ENCODE results near the gene UGT1A9.

UGT1A9 gene

DNA sequence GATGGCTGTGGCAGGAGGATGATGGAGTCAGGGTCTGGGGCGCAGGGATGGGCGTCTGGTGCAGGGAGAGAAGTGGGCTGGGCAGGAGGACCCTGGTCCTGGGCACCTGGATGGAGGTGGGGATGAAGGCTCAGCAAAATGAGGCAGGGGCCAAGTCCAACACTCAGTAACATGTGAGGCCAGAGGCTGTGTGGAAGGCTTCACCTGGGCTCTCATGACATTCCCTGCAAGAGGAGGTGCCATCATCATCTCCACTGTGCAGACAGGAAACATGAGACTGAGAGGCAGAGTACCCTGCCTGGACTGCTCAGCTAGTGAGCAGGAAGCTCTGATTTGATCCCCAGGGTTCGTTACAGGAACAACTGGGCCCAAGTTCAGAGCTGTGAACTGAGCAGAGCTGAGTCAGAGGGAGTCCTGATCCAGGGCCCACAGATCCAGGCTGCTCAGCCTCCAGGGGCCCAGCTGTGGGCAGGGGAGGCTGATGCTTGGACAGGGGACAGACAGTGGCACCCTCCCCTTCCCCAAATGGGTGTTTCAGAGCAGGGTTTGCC is 145.7 kb downstream of the UGT1A9 start:
- DNase-seq (ENCODE audit: low spot score): no peak

DNA sequence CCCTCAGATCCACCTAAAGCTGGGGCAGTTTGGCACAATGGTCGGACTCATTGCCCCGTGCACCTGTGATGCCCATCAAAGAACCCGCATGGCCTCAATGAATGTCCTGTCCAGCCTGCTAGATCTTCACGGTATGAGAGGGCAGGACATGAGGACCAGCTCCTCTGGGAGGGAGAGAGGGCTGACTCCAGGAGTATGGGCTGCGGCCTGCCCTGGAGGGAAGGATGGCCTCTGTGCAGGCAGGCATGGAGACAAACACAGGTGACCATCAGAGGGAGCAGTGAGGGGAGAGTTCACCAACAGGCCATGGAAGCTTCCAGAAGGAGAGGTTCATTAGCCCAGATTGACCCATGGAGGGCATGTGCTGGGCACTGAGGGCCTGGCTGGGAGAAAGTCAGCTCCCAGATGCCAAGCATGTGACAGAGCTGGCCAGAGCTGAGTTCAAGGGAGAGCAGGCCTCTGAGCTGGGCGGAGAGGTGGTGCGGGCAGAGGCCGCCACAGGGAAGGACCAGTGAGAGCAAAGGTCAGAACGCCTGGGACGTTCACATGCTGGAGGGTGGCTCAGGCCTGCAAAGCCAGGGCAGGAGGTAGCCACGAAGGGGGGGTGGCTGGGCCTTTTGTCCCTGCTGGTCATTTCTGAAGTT is 146.4 kb downstream of the UGT1A9 start:
- no peak for DNase-seq (ENCODE audit: low spot score)

DNA sequence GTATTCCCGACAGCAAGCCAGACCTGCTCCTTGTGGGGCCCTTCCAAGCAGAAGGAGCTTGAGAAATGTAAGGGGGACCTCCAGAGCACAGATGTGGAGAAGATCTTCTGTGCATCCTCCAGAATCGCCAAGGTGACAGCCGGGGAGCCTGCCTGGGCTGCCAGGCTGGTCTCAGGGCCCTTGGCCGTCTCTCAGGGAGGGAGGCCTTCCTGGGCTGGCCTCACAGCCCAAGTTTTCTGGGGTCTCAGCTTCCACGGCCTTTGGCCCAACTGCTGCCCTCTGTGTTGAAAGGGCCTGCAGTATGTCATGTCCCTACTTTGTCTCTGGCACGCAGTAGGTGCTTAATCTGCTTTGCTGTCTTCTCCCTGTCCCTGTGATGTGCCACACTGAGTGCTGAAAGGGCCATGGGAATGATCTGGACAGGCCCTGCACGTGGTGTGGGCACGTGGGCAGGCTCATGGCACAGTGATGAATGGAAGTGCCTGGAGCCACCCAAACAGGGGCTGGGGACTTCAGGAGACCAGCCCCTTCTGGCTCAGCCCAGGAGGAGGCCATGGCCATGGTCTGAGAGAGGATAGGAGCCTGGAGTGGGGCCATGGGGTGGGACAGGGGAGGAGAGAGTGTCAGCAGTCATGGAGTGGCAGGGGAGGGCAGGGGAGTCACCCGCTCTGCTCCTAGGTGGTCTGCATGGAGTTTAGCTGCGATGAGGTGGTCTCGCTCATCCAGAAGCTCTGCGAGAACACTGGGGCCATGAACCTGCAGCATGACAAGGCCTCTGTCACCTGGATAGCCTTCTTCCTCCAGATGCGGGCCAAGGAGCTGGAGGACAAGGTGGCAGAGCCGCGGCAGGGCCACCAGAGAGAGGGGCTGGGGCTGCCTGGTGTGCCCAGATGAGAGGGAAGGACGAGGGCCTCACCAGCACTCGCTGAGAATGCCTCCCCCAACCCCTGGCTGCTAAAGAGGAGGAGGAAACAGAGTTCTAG is 147.2 kb downstream of the UGT1A9 start:
- no peak for DNase-seq (ENCODE audit: low spot score)

DNA sequence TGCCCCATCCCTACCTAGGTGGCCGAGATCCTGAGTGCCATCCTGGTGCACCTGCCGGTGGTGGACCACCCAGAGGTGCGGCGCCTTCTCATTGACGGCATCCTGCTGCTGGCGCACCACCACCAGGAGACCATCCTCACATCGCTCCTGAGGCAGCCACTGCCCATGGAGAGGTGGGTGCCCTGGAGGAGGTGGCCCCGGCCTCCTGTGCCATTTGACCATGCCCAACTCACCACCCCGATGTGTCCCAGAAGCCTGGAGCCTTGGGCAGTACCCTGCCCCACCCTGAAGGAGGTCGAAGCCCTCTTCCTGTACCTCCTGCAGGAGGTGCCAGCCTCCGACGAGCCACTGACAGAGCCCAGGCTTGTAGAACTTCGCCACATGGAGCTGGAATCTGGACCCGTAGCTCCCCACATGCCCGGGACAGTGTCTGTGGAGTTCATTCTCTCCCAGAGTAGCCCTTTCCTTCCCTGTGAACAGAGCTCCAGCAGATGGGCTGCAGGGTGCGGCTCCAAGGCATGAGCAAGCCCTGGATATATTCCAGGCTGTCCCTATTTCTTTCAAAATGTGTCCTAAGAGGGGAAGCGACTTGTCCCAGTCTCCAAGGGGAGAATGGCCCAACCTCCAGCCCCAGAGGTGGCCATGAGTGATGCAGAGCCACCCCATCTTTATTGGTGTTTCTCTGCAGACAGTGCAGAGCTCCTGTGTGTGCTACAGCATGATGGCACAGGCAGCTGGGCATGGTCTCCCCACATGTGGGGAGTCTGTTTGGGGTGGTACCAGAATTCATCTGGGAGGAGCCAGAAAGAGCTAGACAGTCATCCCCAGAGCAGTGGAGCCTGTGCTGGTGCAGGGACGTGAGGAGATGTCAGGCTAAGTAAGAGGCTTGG is 148.4 kb downstream of the UGT1A9 start:
- DNase-seq (ENCODE audit: low spot score): no peak

DNA sequence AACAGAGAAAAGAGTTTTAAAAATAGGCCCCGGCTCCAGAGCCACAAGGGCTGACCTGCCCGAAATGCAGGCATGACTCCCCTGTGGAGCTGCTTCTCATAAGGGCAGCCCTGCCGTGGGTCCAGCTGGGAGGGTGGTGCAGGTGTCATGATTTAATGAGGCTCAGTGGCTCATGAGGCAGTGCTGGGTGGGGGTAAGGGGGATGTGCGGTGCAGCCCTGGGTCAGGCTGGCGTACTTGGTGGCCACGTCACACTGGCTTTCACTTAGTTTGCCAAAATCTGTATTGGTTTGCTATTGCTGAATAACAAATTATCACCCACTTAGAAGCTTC is 149.0 kb downstream of the UGT1A9 start:
- DNase-seq (ENCODE audit: low spot score): no peak

DNA sequence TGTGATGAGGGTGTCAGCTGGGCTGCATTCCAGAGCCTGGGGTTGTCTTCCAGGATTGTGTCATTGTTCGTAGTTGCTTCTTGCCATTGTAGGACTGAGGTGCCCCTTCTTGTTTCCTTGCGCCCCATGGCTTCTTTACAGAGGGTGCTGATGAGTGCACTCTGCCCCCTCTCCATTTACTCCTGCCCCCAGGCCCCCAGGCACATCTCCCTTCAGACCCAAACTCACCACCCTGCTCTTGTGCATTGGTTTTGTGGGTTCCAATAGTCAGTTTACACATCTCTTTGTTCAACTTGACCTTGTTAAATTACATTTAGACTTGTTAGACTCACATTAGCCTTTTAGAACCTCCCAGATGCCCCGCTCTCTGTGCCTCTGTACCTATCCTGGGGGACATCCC is 149.5 kb downstream of the UGT1A9 start:
- DNase-seq (ENCODE audit: low spot score): no peak

DNA sequence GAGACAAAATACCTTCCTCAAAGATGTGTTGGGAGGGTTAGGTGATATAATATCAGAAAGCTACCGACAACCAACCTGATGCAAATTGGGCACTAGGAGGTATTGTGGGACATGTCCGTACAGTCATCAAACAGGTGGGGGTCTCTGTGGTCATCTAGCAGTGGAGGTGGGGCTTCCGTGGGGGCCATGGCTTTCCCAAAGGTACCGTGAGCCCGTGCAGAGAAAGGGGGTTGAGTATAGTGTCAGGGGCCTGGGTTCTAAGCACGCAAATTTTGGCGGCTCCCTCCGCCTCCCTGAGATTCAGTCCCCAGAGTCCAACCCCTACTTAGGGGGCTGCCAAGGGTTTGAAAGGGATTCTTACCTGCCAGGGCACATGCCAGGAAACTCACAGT is 150.0 kb downstream of the UGT1A9 start:
- DNase-seq (ENCODE audit: low spot score): no peak

DNA sequence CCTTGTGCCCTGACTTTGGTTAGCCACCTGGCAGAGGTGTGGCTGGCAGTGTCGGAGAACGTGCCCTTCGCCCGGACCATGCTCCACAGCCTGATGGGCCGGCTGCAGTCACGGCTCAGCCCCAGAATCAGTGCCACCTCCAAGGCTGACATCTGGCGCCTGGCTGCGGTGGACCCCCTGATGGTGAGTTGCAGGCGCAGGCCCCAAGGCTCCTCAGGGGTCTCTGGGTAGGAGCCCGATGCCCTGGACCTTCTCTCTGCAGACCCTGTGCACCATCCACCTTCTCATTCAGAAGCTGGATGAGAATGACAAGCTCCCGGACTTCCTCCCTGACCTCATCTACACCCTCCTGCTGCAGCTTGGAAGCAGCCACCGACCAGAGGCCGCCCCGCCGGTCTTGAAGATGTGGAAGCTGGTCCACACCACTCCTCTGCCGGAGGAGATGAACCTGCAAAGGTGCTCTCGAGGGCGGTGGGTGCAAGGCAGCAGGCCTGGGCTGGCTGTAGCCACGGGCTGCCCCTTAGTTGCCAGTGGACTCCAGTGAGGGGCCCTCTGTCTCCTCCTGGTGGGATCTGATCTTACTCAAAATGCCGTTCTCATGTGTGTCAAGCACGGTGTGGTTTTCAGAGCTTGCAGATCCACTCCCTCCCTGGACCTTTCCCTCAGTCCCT is 150.5 kb downstream of the UGT1A9 start:
- no peak for DNase-seq (ENCODE audit: low spot score)
